Thyroid gland (tissue), 4 donors: ENCODE measurements around the gene KRT15. TPM values are rescaled to one million over a fixed set of nuclear protein-coding genes. Genes with fewer than 3 reads are reported as not detected.

Experiments used
- DNase-seq, 2 donors: peaks; one replicate each; pipeline ENCODE4 v3.0.0-alpha.2; 2019
- H3K27ac ChIP-seq, 3 donors: fragments of 200-600 bp; sonication (generic); 1 replicate in 2 of 3; 2 replicates in 1 of 3; pipeline ENCODE4 v1.5.1; 2016 to 2019; ENCODE audit warnings: mild to moderate bottlenecking in 1 of 3, moderate library complexity in 1 of 3
- H3K27me3 ChIP-seq: fragments of 200-600 bp; sonication (generic); one replicate; pipeline ENCODE4 v1.5.1; 2019
- H3K36me3 ChIP-seq, 2 donors: fragments of 200-600 bp; sonication (generic); one replicate each; pipeline ENCODE4 v1.5.1; 2016 to 2019
- H3K4me1 ChIP-seq, 2 donors: fragments of 200-600 bp; sonication (generic); one replicate each; pipeline ENCODE4 v1.5.1; 2017 to 2019
- H3K4me3 ChIP-seq, 3 donors: fragments of 200-600 bp; sonication (generic); replicated peaks in 1 of 3; 1 replicate in 2 of 3; 2 replicates in 1 of 3; pipeline ENCODE4 v1.5.1; 2016; ENCODE audit warnings: mild to moderate bottlenecking in 1 of 3
- H3K9me3 ChIP-seq: fragments of 200-600 bp; sonication (generic); one replicate; pipeline ENCODE4 v1.5.1; 2017
- POLR2A ChIP-seq, 2 donors: fragments of 450-650 bp; IDR thresholded peaks; one replicate each; pipeline ENCODE4 v1.6.1; 2017; ENCODE audit warnings: antibody characterized with exemption in 2 of 2, mild to moderate bottlenecking in 2 of 2, moderate library complexity in 1 of 2
- WGBS, 2 donors: methylation state at CpG; one replicate each; pipeline ENCODE4 v1.1.5; 2017; 5-methylcytosine and 5-hydroxymethylcytosine counted together
- intact Hi-C: fragments of 100-400 bp; cut with DNase I; formaldehyde crosslinking; loops from one replicate; pipeline ENCODE4 v1.15.1; 2023
- total RNA-seq, 4 donors: library from RNA; depleted of rRNA; stranded (reverse); fragments of >200 nt; gene quantifications; one replicate each; pipeline ENCODE4 v1.2.3, GENCODE V29; 2016
- TF ChIP-seq, protein P1 (sequence below), 6 experiments: fragments of 200-600 bp in 3 of 6; fragments of 450-650 bp in 3 of 6; sonication (generic) in 3 of 6; IDR thresholded peaks; one replicate each; pipeline ENCODE4 v1.5.1; 2016 to 2019; ENCODE audit warnings: antibody characterized with exemption in 6 of 6, mild to moderate bottlenecking in 2 of 6, inconsistent platforms in 1 of 6, moderate library complexity in 1 of 6

The KRT15 gene
- total RNA-seq, 4 donors from 2014 or later: 0.93 TPM; not detected in 3

GRCh38 chr17:41511716-41512115 lies 7.0 kb downstream of the KRT15 start:
- H3K4me3 ChIP-seq: no peak overlapping the region
- H3K4me1 ChIP-seq: peaks cover 0 to under 1% of the 10 kb centered on the region in 2 donors
- H3K27ac ChIP-seq: no peak overlapping the region
- H3K27me3 ChIP-seq: no peaks in the 10 kb centered on the region
- DNase-seq: no peak
- intact Hi-C loops: no loop called here
- no peaks in the 10 kb centered on the region for H3K36me3 ChIP-seq
- whole genome bisulfite sequencing, 2 donors: 81 to 82% methylated on average over 10 of the region's 10 CpGs
- no peaks in the 10 kb centered on the region for H3K9me3 ChIP-seq
- no peak for TF ChIP-seq POLR2A (IDR thresholded peaks at IDR 0.05)
- TF ChIP-seq, protein P1, sequence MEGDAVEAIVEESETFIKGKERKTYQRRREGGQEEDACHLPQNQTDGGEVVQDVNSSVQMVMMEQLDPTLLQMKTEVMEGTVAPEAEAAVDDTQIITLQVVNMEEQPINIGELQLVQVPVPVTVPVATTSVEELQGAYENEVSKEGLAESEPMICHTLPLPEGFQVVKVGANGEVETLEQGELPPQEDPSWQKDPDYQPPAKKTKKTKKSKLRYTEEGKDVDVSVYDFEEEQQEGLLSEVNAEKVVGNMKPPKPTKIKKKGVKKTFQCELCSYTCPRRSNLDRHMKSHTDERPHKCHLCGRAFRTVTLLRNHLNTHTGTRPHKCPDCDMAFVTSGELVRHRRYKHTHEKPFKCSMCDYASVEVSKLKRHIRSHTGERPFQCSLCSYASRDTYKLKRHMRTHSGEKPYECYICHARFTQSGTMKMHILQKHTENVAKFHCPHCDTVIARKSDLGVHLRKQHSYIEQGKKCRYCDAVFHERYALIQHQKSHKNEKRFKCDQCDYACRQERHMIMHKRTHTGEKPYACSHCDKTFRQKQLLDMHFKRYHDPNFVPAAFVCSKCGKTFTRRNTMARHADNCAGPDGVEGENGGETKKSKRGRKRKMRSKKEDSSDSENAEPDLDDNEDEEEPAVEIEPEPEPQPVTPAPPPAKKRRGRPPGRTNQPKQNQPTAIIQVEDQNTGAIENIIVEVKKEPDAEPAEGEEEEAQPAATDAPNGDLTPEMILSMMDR (IDR thresholded peaks at IDR 0.05): no peak

DNA sequence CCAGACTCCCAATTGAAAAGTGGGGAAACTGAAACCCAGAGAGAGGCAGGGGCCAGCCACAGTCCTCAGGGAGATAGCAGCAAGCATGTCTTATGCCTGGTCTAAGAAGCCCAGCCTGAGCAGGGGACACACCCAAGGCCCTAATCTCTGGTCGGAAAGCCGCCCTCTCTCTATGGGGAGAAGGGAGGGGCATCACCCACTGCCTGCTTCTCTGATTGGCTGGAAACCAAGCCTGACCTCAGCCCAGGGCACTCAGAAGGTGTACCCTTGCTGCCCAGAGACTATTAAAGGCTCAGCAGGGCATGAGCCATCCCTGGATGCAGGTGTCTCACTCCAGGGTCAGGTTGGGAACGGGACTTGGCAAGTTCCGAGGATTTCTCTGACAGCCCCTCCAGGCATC lies 7.6 kb downstream of the KRT15 start:
- H3K27me3 ChIP-seq: no peaks in the 10 kb centered on the region
- H3K4me1 ChIP-seq: peaks cover 0 to 5% of the 10 kb centered on the region in 2 donors
- no peak overlapping the region for H3K4me3 ChIP-seq
- no peaks in the 10 kb centered on the region for H3K9me3 ChIP-seq
- H3K27ac ChIP-seq: no peak overlapping the region
- DNase-seq: no peak
- intact Hi-C loops: no loop called here
- WGBS, 2 donors: 70 to 94% methylated on average over 4 of the region's 4 CpGs
- H3K36me3 ChIP-seq: no peaks in the 10 kb centered on the region
- TF ChIP-seq POLR2A (IDR thresholded peaks at IDR 0.05): no peak
- TF ChIP-seq, protein P1 (IDR thresholded peaks at IDR 0.05): no peak

DNA sequence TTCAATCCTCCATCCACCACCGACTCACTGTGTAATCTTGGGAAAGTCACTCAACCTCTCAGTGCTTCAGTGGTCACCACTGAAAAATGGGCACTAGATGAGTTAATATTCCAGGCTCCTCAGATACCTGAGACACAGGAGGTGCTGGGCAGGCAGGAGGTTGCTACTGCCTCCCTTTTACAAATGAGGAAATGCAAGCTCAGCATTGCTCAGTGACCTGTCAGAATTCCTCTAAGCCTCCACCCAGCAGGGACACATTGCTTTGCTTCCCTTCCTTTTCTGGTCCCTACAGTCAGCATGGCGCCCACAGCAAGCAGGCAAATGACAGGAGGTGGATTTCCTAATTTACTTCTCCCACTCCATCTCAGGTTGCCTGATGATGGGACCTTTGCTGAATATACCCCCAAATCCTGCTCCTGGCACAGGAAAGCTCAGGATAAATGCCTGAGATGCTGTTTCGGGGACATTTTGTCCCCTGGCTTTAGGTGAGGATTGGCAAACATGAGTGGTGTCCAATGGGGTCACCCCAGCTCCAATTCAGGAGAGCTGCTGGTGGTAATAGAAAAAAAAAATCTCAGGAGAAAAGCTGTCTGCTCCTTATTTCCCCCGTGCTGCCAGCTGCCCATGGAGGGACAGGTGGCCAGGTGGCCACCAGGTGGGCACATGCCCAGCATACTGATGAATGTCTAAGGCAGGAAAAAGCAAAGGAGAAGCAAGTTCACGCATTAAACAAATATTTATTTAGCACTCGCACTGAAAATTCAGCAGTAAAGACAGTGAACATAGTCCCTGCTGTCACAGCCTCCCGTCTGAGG lies 8.2 kb downstream of the KRT15 start:
- WGBS, 2 donors: 66 to 69% methylated on average over 6 to 7 of the region's 7 CpGs
- no peak for TF ChIP-seq POLR2A (IDR thresholded peaks at IDR 0.05)
- TF ChIP-seq, protein P1 (IDR thresholded peaks at IDR 0.05): no peak
- H3K27ac ChIP-seq: no peak overlapping the region
- H3K27me3 ChIP-seq: no peaks in the 10 kb centered on the region
- no peak for DNase-seq
- H3K9me3 ChIP-seq: no peaks in the 10 kb centered on the region
- H3K36me3 ChIP-seq: no peaks in the 10 kb centered on the region
- H3K4me3 ChIP-seq: no peak overlapping the region
- H3K4me1 ChIP-seq: peaks cover 0 to 5% of the 10 kb centered on the region in 2 donors
- intact Hi-C loops: no loop called here

- Histone ChIP-seq H3K9me3 (no peaks in the 10 kb centered on the region), H3K4me1 (peaks cover 0 to 9% of the 10 kb centered on the region in 2 donors), H3K4me3 (no peak overlapping the region), H3K36me3 (no peaks in the 10 kb centered on the region), H3K27ac (no peak overlapping the region), H3K27me3 (no peaks in the 10 kb centered on the region)
- 51 to 61% methylated on average over 10 of the region's 10 CpGs for WGBS, 2 donors
- intact Hi-C loops: no loop called here
- TF ChIP-seq POLR2A (IDR thresholded peaks at IDR 0.05): no peak
- TF ChIP-seq, protein P1 (IDR thresholded peaks at IDR 0.05): no peak
- no peak for DNase-seq
Observed at GRCh38 chr17:41507315-41507880, 11.3 kb downstream of the KRT15 start.
